Stimulated activated CD4-positive, alpha-beta T cell treated with anti-CD3 and anti-CD28 coated beads, Interleukin-2, amount 100 ng/mL, for 4 hours (primary cell): ENCODE data around the gene TMEM198.

ENCODE experiments used
- DNase-seq: peaks from one replicate; pipeline ENCODE4 v3.0.0-alpha.2; 2020; ENCODE audit warnings: low read depth

The TMEM198 gene

GRCh38 chr2:219545943-219546352 lies 2.1 kb downstream of the TMEM198 start:
- no peak for DNase-seq

GRCh38 chr2:219547621-219548020 lies 3.8 kb downstream of the TMEM198 start:
- DNase-seq = no peak

GRCh38 chr2:219548990-219549389 lies 5.2 kb downstream of the TMEM198 start:
- no peak for DNase-seq

- no peak for DNase-seq
These were observed 5.8 kb downstream of the TMEM198 start for GRCh38 chr2:219549619-219550018.

- DNase-seq = no peak
These were observed 7.9 kb downstream of the TMEM198 start for GRCh38 chr2:219551441-219552381.

- peak; percentile 68 for DNase-seq
These were observed 8.7 kb downstream of the TMEM198 start for GRCh38 chr2:219552382-219553167.

GRCh38 chr2:219553168-219553417 lies 9.3 kb downstream of the TMEM198 start:
- DNase-seq = no peak

GRCh38 chr2:219553463-219553963 lies 9.7 kb downstream of the TMEM198 start:
- no peak for DNase-seq

GRCh38 chr2:219554350-219554749 lies 10.5 kb downstream of the TMEM198 start:
- no peak for DNase-seq

- no peak for DNase-seq
These were observed 12.1 kb downstream of the TMEM198 start for GRCh38 chr2:219555956-219556355.

- no peak for DNase-seq
These were observed 12.6 kb downstream of the TMEM198 start for GRCh38 chr2:219556413-219556812.

- no peak for DNase-seq
These were observed 13.5 kb downstream of the TMEM198 start for GRCh38 chr2:219557320-219557719.

- DNase-seq = no peak
These were observed 14.3 kb downstream of the TMEM198 start for GRCh38 chr2:219557791-219558785.

GRCh38 chr2:219559156-219559915 lies 15.5 kb downstream of the TMEM198 start:
- DNase-seq = no peak

GRCh38 chr2:219560037-219560892 lies 16.4 kb downstream of the TMEM198 start:
- DNase-seq = no peak

- no peak for DNase-seq
These were observed 17.0 kb downstream of the TMEM198 start for GRCh38 chr2:219560893-219561178.

GRCh38 chr2:219561179-219562048 lies 17.6 kb downstream of the TMEM198 start:
- DNase-seq = no peak

- DNase-seq = no peak
These were observed 18.5 kb downstream of the TMEM198 start for GRCh38 chr2:219562049-219563020.
